ENCODE results near the gene TINAGL1.

Gene TINAGL1

GRCh38 chr1:31576201-31576669 is at the start of gene TINAGL1:
TINAGL1 (plus strand) TSS chr1:31576515; CDS start chr1:31577149, 634 bp downstream.
- DNase-seq (ENCODE audit: low read depth, low spot score), result no peak
- WGBS (ENCODE audit: insufficient coverage, insufficient read length), result no CpG with 5 or more reads among the region's 25 CpGs
- Histone ChIP-seq H3K27ac (ENCODE audit: low read length) (no peak within 1 kb of the TSS), H3K4me1 (ENCODE audit: control insufficient read depth, insufficient read depth, low read length) (peaks cover 15% of the 10 kb centered on the region), H3K9me3 (ENCODE audit: control insufficient read depth, insufficient read depth, low read length) (no peaks in the 10 kb centered on the region), H3K27me3 (ENCODE audit: control insufficient read depth, insufficient read depth, low read length) (no peaks in the 10 kb centered on the region), H3K4me3 (ENCODE audit: low read length) (no peak within 1 kb of the TSS), H3K36me3 (ENCODE audit: control insufficient read depth, insufficient read depth, low read length) (no peaks in the 10 kb centered on the region)

GRCh38 chr1:31529999-31530684 is 46.2 kb upstream of the TINAGL1 start:
- Histone ChIP-seq H3K4me3 (ENCODE audit: low read length) (no peak overlapping the region), H3K4me1 (ENCODE audit: control insufficient read depth, insufficient read depth, low read length) (no peaks in the 10 kb centered on the region), H3K36me3 (ENCODE audit: control insufficient read depth, insufficient read depth, low read length) (no peaks in the 10 kb centered on the region), H3K27ac (ENCODE audit: low read length) (no peak overlapping the region), H3K27me3 (ENCODE audit: control insufficient read depth, insufficient read depth, low read length) (no peaks in the 10 kb centered on the region), H3K9me3 (ENCODE audit: control insufficient read depth, insufficient read depth, low read length) (no peaks in the 10 kb centered on the region)
- no CpG with 5 or more reads among the region's 4 CpGs for WGBS (ENCODE audit: insufficient coverage, insufficient read length)
- no peak for DNase-seq (ENCODE audit: low read depth, low spot score)

- WGBS (ENCODE audit: insufficient coverage, insufficient read length), result 100% methylated on average over 1 of the region's 10 CpGs
- Histone ChIP-seq H3K27me3 (ENCODE audit: control insufficient read depth, insufficient read depth, low read length) (no peaks in the 10 kb centered on the region), H3K4me3 (ENCODE audit: low read length) (no peak overlapping the region), H3K4me1 (ENCODE audit: control insufficient read depth, insufficient read depth, low read length) (no peaks in the 10 kb centered on the region), H3K9me3 (ENCODE audit: control insufficient read depth, insufficient read depth, low read length) (no peaks in the 10 kb centered on the region), H3K27ac (ENCODE audit: low read length) (no peak overlapping the region), H3K36me3 (ENCODE audit: control insufficient read depth, insufficient read depth, low read length) (no peaks in the 10 kb centered on the region)
- no peak for DNase-seq (ENCODE audit: low read depth, low spot score)
Measured at GRCh38 chr1:31531177-31531999, 44.9 kb upstream of the TINAGL1 start.

GRCh38 chr1:31532173-31532572 is 44.1 kb upstream of the TINAGL1 start:
- H3K9me3 ChIP-seq (ENCODE audit: control insufficient read depth, insufficient read depth, low read length), result no peaks in the 10 kb centered on the region
- no peak overlapping the region for H3K27ac ChIP-seq (ENCODE audit: low read length)
- no CpG with 5 or more reads among the region's 1 CpG for WGBS (ENCODE audit: insufficient coverage, insufficient read length)
- no peaks in the 10 kb centered on the region for H3K27me3 ChIP-seq (ENCODE audit: control insufficient read depth, insufficient read depth, low read length)
- H3K36me3 ChIP-seq (ENCODE audit: control insufficient read depth, insufficient read depth, low read length), result no peaks in the 10 kb centered on the region
- H3K4me1 ChIP-seq (ENCODE audit: control insufficient read depth, insufficient read depth, low read length), result no peaks in the 10 kb centered on the region
- no peak for DNase-seq (ENCODE audit: low read depth, low spot score)
- no peak overlapping the region for H3K4me3 ChIP-seq (ENCODE audit: low read length)

GRCh38 chr1:31535561-31535960 is 40.8 kb upstream of the TINAGL1 start:
- no peak for DNase-seq (ENCODE audit: low read depth, low spot score)
- Histone ChIP-seq H3K9me3 (ENCODE audit: control insufficient read depth, insufficient read depth, low read length) (no peaks in the 10 kb centered on the region), H3K4me1 (ENCODE audit: control insufficient read depth, insufficient read depth, low read length) (no peaks in the 10 kb centered on the region), H3K36me3 (ENCODE audit: control insufficient read depth, insufficient read depth, low read length) (no peaks in the 10 kb centered on the region), H3K27me3 (ENCODE audit: control insufficient read depth, insufficient read depth, low read length) (no peaks in the 10 kb centered on the region), H3K4me3 (ENCODE audit: low read length) (no peak overlapping the region), H3K27ac (ENCODE audit: low read length) (no peak overlapping the region)
- WGBS (ENCODE audit: insufficient coverage, insufficient read length), result no CpG with 5 or more reads among the region's 7 CpGs

GRCh38 chr1:31539329-31539728 is 37.0 kb upstream of the TINAGL1 start:
- H3K27ac ChIP-seq (ENCODE audit: low read length), result no peak overlapping the region
- H3K4me3 ChIP-seq (ENCODE audit: low read length), result no peak overlapping the region
- H3K27me3 ChIP-seq (ENCODE audit: control insufficient read depth, insufficient read depth, low read length), result no peaks in the 10 kb centered on the region
- no CpG with 5 or more reads among the region's 3 CpGs for WGBS (ENCODE audit: insufficient coverage, insufficient read length)
- H3K9me3 ChIP-seq (ENCODE audit: control insufficient read depth, insufficient read depth, low read length), result no peaks in the 10 kb centered on the region
- no peaks in the 10 kb centered on the region for H3K36me3 ChIP-seq (ENCODE audit: control insufficient read depth, insufficient read depth, low read length)
- DNase-seq (ENCODE audit: low read depth, low spot score), result no peak
- no peaks in the 10 kb centered on the region for H3K4me1 ChIP-seq (ENCODE audit: control insufficient read depth, insufficient read depth, low read length)

GRCh38 chr1:31541194-31541593 is 35.1 kb upstream of the TINAGL1 start:
- Histone ChIP-seq H3K4me1 (ENCODE audit: control insufficient read depth, insufficient read depth, low read length) (no peaks in the 10 kb centered on the region), H3K4me3 (ENCODE audit: low read length) (no peak overlapping the region), H3K27ac (ENCODE audit: low read length) (no peak overlapping the region), H3K9me3 (ENCODE audit: control insufficient read depth, insufficient read depth, low read length) (no peaks in the 10 kb centered on the region), H3K36me3 (ENCODE audit: control insufficient read depth, insufficient read depth, low read length) (no peaks in the 10 kb centered on the region), H3K27me3 (ENCODE audit: control insufficient read depth, insufficient read depth, low read length) (no peaks in the 10 kb centered on the region)
- no CpG with 5 or more reads among the region's 4 CpGs for WGBS (ENCODE audit: insufficient coverage, insufficient read length)
- DNase-seq (ENCODE audit: low read depth, low spot score), result no peak

GRCh38 chr1:31545927-31546540 is 30.3 kb upstream of the TINAGL1 start:
- Histone ChIP-seq H3K4me1 (ENCODE audit: control insufficient read depth, insufficient read depth, low read length) (peaks cover 6% of the 10 kb centered on the region; the same call in 1 of the 2 replicates), H3K36me3 (ENCODE audit: control insufficient read depth, insufficient read depth, low read length) (no peaks in the 10 kb centered on the region), H3K27me3 (ENCODE audit: control insufficient read depth, insufficient read depth, low read length) (no peaks in the 10 kb centered on the region), H3K4me3 (ENCODE audit: low read length) (no peak overlapping the region), H3K27ac (ENCODE audit: low read length) (no peak overlapping the region), H3K9me3 (ENCODE audit: control insufficient read depth, insufficient read depth, low read length) (no peaks in the 10 kb centered on the region)
- no peak for DNase-seq (ENCODE audit: low read depth, low spot score)
- no CpG with 5 or more reads among the region's 4 CpGs for WGBS (ENCODE audit: insufficient coverage, insufficient read length)

- Histone ChIP-seq H3K4me1 (ENCODE audit: control insufficient read depth, insufficient read depth, low read length) (peaks cover 6% of the 10 kb centered on the region; the same call in 1 of the 2 replicates), H3K4me3 (ENCODE audit: low read length) (no peak overlapping the region), H3K9me3 (ENCODE audit: control insufficient read depth, insufficient read depth, low read length) (no peaks in the 10 kb centered on the region), H3K36me3 (ENCODE audit: control insufficient read depth, insufficient read depth, low read length) (no peaks in the 10 kb centered on the region), H3K27ac (ENCODE audit: low read length) (no peak overlapping the region), H3K27me3 (ENCODE audit: control insufficient read depth, insufficient read depth, low read length) (no peaks in the 10 kb centered on the region)
- no peak for DNase-seq (ENCODE audit: low read depth, low spot score)
- no CpG with 5 or more reads among the region's 12 CpGs for WGBS (ENCODE audit: insufficient coverage, insufficient read length)
Measured at GRCh38 chr1:31548534-31548906, 27.8 kb upstream of the TINAGL1 start.

Measured in iPS DF 6.9 (cell line).